DMS53 treated with DMSO at 0.1 percent for 48 hours (cell line): ENCODE measurements around the gene KCNQ4.

Experiments
- DNase-seq: peaks from one replicate; lab custom pipeline; 2025; ENCODE audit not compliant: unreplicated experiment; lab: John Stamatoyannopoulos, UW

The KCNQ4 gene

DNA sequence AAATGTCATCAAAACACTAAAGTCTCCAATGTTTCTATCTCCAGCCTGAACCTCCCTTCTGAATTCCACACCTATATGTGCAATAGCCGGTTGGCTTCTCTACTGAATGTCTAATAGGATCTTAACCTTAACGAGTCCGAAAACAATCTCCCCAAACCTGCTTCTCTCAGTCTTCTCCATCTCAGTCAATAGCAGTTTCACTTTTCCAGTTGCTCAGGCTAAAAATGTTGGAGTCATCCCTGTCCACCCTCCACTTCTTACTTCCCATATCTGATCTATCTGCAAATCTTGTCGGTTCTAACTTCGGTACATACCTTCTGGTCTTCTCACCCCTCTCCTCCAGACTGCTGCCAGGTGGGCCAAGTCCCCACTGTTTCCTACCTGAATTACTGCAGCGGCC is 104.1 kb downstream of the KCNQ4 start:
- no peak for DNase-seq
